H1 (cell line): ENCODE results near the gene LILRB3. TPM values are rescaled to one million over a fixed set of nuclear protein-coding genes. Genes with fewer than 3 reads are reported as not detected.

Experiments
- CTCF ChIA-PET: fragments of 300-600 bp; sonication (Branson Sonifier 250); formaldehyde crosslinking; loops from one replicate; lab custom pipeline; 2021; ENCODE audit not compliant: partially characterized antibody; lab: Charles Lee
- POLR2A ChIA-PET: fragments of 300-600 bp; sonication (Branson Sonifier 250); formaldehyde crosslinking; loops from one replicate; lab custom pipeline; 2021; ENCODE audit warnings: inconsistent platforms; ENCODE audit not compliant: partially characterized antibody; lab: Charles Lee
- DNase-seq, 2 experiments: peaks; one replicate each; pipeline versions ENCODE4 v3.0.0 to v3.0.0-alpha.2; 2010 to 2022; ENCODE audit warnings: low spot score in 2 of 2, low read depth in 1 of 2, mixed read lengths in 1 of 2
- FAIRE-seq: peaks from 2 replicates; lab custom pipeline; 2011; peaks lifted over from hg19 to GRCh38; lab: Jason Lieb, UNC
- H2AFZ ChIP-seq: 2 replicates; pipeline ENCODE4 v1.8.1; 2012; ENCODE audit warnings: low read length, inconsistent platforms
- H2AK5ac ChIP-seq: 2 replicates; pipeline ENCODE4 v1.6.1; 2013; ENCODE audit warnings: low read depth, low read length
- H2BK120ac ChIP-seq: replicated peaks from 2 replicates; pipeline ENCODE3; 2013; ENCODE audit warnings: low read depth, low read length, inconsistent platforms
- H2BK12ac ChIP-seq: 2 replicates; pipeline ENCODE4 v1.6.1; 2013; ENCODE audit warnings: low read depth, low read length
- H2BK15ac ChIP-seq: 2 replicates; pipeline ENCODE4 v1.6.1; 2013; ENCODE audit warnings: low read length
- H2BK20ac ChIP-seq: 2 replicates; pipeline ENCODE4 v1.6.1; 2013; ENCODE audit warnings: low read length
- H2BK5ac ChIP-seq: 2 replicates; pipeline ENCODE4 v1.6.1; 2013; ENCODE audit warnings: low read depth, low read length
- H3K14ac ChIP-seq: 2 replicates; pipeline ENCODE4 v1.6.1; 2013; ENCODE audit warnings: inconsistent platforms; ENCODE audit not compliant: insufficient read length
- H3K18ac ChIP-seq: 2 replicates; pipeline ENCODE4 v1.6.1; 2013; ENCODE audit warnings: low read length; ENCODE audit errors: extremely low read depth
- H3K23ac ChIP-seq: 2 replicates; pipeline ENCODE4 v1.6.1; 2013; ENCODE audit warnings: inconsistent platforms; ENCODE audit not compliant: insufficient read length
- H3K23me2 ChIP-seq: 2 replicates; pipeline ENCODE4 v1.6.1; 2013; ENCODE audit warnings: low read depth, low read length
- H3K27ac ChIP-seq: 2 replicates; pipeline ENCODE4 v1.6.1; 2011; ENCODE audit warnings: low read depth, low read length, inconsistent platforms
- H3K27me3 ChIP-seq, 4 experiments: replicated peaks in 1 of 4; 1 replicate in 1 of 4; 2 replicates in 3 of 4; pipeline versions ENCODE4 v1.6.1 to v1.8.1; 2011 to 2013; ENCODE audit warnings: low read length in 3 of 4, mild to moderate bottlenecking in 3 of 4, inconsistent platforms in 2 of 4, mixed read lengths in 2 of 4, moderate library complexity in 1 of 4; ENCODE audit not compliant: control insufficient read depth in 3 of 4, insufficient read depth in 3 of 4; ENCODE audit errors: extremely low read depth in 1 of 4
- H3K36me3 ChIP-seq, 4 experiments: 2 replicates each; pipeline versions ENCODE4 v1.6.1 to v1.8.1; 2011 to 2013; ENCODE audit warnings: mild to moderate bottlenecking in 4 of 4, low read length in 3 of 4, moderate library complexity in 2 of 4, control low read depth in 1 of 4, inconsistent platforms in 1 of 4; ENCODE audit not compliant: insufficient read depth in 4 of 4, control insufficient read depth in 2 of 4
- H3K4ac ChIP-seq: replicated peaks from 2 replicates; pipeline ENCODE3; 2013; ENCODE audit warnings: low read length, low read depth, mixed read lengths, inconsistent platforms; ENCODE audit not compliant: insufficient read length
- H3K4me1 ChIP-seq, 4 experiments: replicated peaks in 1 of 4; 1 replicate in 1 of 4; 2 replicates in 3 of 4; pipeline versions ENCODE4 v1.6.1 to v1.8.1; 2011 to 2013; ENCODE audit warnings: low read length in 3 of 4, inconsistent platforms in 2 of 4, mixed read lengths in 1 of 4; ENCODE audit not compliant: insufficient read depth in 4 of 4, control insufficient read depth in 3 of 4
- H3K4me2 ChIP-seq, 2 experiments: 2 replicates each; pipeline versions ENCODE4 v1.6.1 to v1.8.1; 2011 to 2013; ENCODE audit warnings: low read depth in 2 of 2, low read length in 2 of 2, control low read depth in 1 of 2, inconsistent platforms in 1 of 2, mild to moderate bottlenecking in 1 of 2; ENCODE audit not compliant: insufficient read depth in 1 of 2
- H3K4me3 ChIP-seq, 4 experiments: fragments of 200-600, 300-600 bp in 1 of 4; sonication (generic), shearing (Covaris generic), sonication (Bioruptor Twin) in 1 of 4; 2 replicates each; pipeline versions ENCODE4 v1.5.1 to v1.8.1; 2011 to 2016; ENCODE audit warnings: low read length in 4 of 4, low read depth in 3 of 4, control low read depth in 2 of 4, inconsistent platforms in 2 of 4, mild to moderate bottlenecking in 2 of 4, mixed read lengths in 1 of 4, moderate library complexity in 1 of 4; ENCODE audit not compliant: insufficient read depth in 2 of 4; ENCODE audit errors: extremely low read depth in 1 of 4
- H3K56ac ChIP-seq: replicated peaks from 2 replicates; pipeline ENCODE3; 2013; ENCODE audit warnings: low read depth, mild to moderate bottlenecking, mixed read lengths, low read length, inconsistent platforms; ENCODE audit not compliant: insufficient read length
- H3K79me1 ChIP-seq: 2 replicates; pipeline ENCODE4 v1.6.1; 2013; ENCODE audit warnings: low read depth, low read length, control low read depth
- H3K79me2 ChIP-seq, 2 experiments: 2 replicates each; pipeline versions ENCODE4 v1.6.1 to v1.8.1; 2012 to 2013; ENCODE audit warnings: low read length in 2 of 2, mild to moderate bottlenecking in 2 of 2, inconsistent platforms in 1 of 2; ENCODE audit not compliant: insufficient read depth in 2 of 2, control insufficient read depth in 1 of 2
- H3K9ac ChIP-seq, 4 experiments: replicated peaks in 1 of 4; 1 replicate in 1 of 4; 2 replicates in 3 of 4; pipeline versions ENCODE4 v1.6.1 to v1.8.1; 2011 to 2013; ENCODE audit warnings: low read depth in 3 of 4, low read length in 3 of 4, control low read depth in 2 of 4, mild to moderate bottlenecking in 2 of 4, moderate library complexity in 2 of 4, inconsistent platforms in 1 of 4; ENCODE audit errors: extremely low read depth in 1 of 4
- H3K9me3 ChIP-seq, 2 experiments: 2 replicates each; pipeline versions ENCODE4 v1.6.1 to v1.8.1; 2012 to 2013; ENCODE audit warnings: mild to moderate bottlenecking in 2 of 2, moderate library complexity in 2 of 2, control low read depth in 1 of 2, inconsistent platforms in 1 of 2, low read depth in 1 of 2, low read length in 1 of 2, mixed read lengths in 1 of 2; ENCODE audit not compliant: insufficient read depth in 2 of 2
- H4K20me1 ChIP-seq, 2 experiments: replicated peaks in 1 of 2; 2 replicates each; pipeline versions ENCODE3 to v1.8.1; 2011 to 2013; ENCODE audit warnings: inconsistent platforms in 2 of 2, low read length in 2 of 2, mild to moderate bottlenecking in 1 of 2; ENCODE audit not compliant: insufficient read depth in 2 of 2, control insufficient read depth in 1 of 2
- H4K5ac ChIP-seq: 2 replicates; pipeline ENCODE4 v1.6.1; 2013; ENCODE audit warnings: low read length, low read depth, mixed read lengths, inconsistent platforms; ENCODE audit not compliant: insufficient read length
- H4K8ac ChIP-seq: 2 replicates; pipeline ENCODE4 v1.8.0; 2013; ENCODE audit warnings: mild to moderate bottlenecking, moderate library complexity, low read length, inconsistent platforms; ENCODE audit not compliant: insufficient read depth; ENCODE audit errors: extremely low read depth
- H4K91ac ChIP-seq: replicated peaks from 2 replicates; pipeline ENCODE3; 2013; ENCODE audit warnings: low read length, mixed read lengths, inconsistent platforms; ENCODE audit not compliant: insufficient read length
- BACH1 ChIP-seq: IDR thresholded peaks from 2 replicates; pipeline ENCODE4 v1.6.1; 2012; ENCODE audit warnings: low read length, improper control_type of control experiment
- BCL11A ChIP-seq, 2 experiments: IDR thresholded peaks; one replicate each; pipeline ENCODE4 v1.6.1; 2011; ENCODE audit warnings: low read depth in 2 of 2, low read length in 2 of 2, mild to moderate bottlenecking in 2 of 2
- BRCA1 ChIP-seq: IDR thresholded peaks from 2 replicates; pipeline ENCODE4 v1.6.1; 2012; ENCODE audit warnings: low read depth, low read length, improper control_type of control experiment
- EGR1 ChIP-seq: IDR thresholded peaks from 2 replicates; pipeline ENCODE4 v1.6.1; 2011; ENCODE audit warnings: low read depth, low read length, borderline replicate concordance
- FOSL1 ChIP-seq: IDR thresholded peaks from 2 replicates; pipeline ENCODE4 v1.6.1; 2011; ENCODE audit warnings: mild to moderate bottlenecking, low read depth, low read length, moderate library complexity; ENCODE audit not compliant: insufficient read depth
- KDM5A ChIP-seq: fragments of 200-600 bp; IDR thresholded peaks from 2 replicates; pipeline ENCODE4 v1.7.1; 2012; ENCODE audit warnings: mild to moderate bottlenecking, low read length, inconsistent platforms, mixed read lengths
- RAD21 ChIP-seq, 2 experiments: IDR thresholded peaks in 1 of 2; conservative IDR thresholded peaks in 1 of 2; 2 replicates each; pipeline ENCODE4 v1.6.1; 2011; ENCODE audit warnings: low read depth in 2 of 2, low read length in 2 of 2, improper control_type of control experiment in 1 of 2, inconsistent platforms in 1 of 2, mild to moderate bottlenecking in 1 of 2, moderate library complexity in 1 of 2
- SP4 ChIP-seq: IDR thresholded peaks from 2 replicates; pipeline ENCODE4 v1.6.1; 2012; ENCODE audit warnings: low read length, inconsistent platforms
- YY1 ChIP-seq: IDR thresholded peaks from 2 replicates; pipeline ENCODE4 v1.6.1; 2011; ENCODE audit warnings: low read depth, mild to moderate bottlenecking, low read length
- ZNF274 ChIP-seq: IDR thresholded peaks from 2 replicates; pipeline ENCODE4 v1.7.0; 2012; ENCODE audit warnings: low read length, borderline replicate concordance; ENCODE audit errors: extremely low read depth
- WGBS, 2 experiments: shearing (Covaris generic) in 1 of 2; methylation state at CpG; one replicate each; pipeline versions ENCODE4 v1.1.6 to v1.1.7; 2013 to 2015; ENCODE audit warnings: low lambda C conversion rate in 2 of 2, mixed read lengths in 2 of 2, inconsistent platforms in 1 of 2, low coverage in 1 of 2, missing lambda C conversion rate in 1 of 2; ENCODE audit not compliant: insufficient replicate concordance in 2 of 2, insufficient coverage in 1 of 2, insufficient read length in 1 of 2; ENCODE audit errors: extremely low coverage in 1 of 2, missing lambda C conversion rate in 1 of 2; 5-methylcytosine and 5-hydroxymethylcytosine counted together
- polyA plus RNA-seq, 7 experiments: library from polyadenylated mRNA; depleted of rRNA in 3 of 7; stranded (reverse) in 5 of 7; unstranded in 2 of 7; fragments of >200 nt in 5 of 7; fragments of 200-250 nt in 2 of 7; gene quantifications; 1 replicate in 5 of 7; 2 replicates in 1 of 7; 4 replicates in 1 of 7; pipeline versions ENCODE4 v1.2.1 to v1.2.3, GENCODE V29; 2011 to 2013; ENCODE audit warnings: missing spikeins in 2 of 7, mixed read lengths in 2 of 7
- total RNA-seq: library from RNA; stranded (reverse); fragmentation: NEBNext Ultra II Directional; extraction: Animal tissue kit (Norgen Biotek cat#: 25700); gene quantifications from 2 replicates; pipeline ENCODE4 v1.2.1, GENCODE V29; 2021
- TF ChIP-seq, protein P1 (sequence below): IDR thresholded peaks from 2 replicates; pipeline ENCODE4 v1.6.1; 2012; ENCODE audit warnings: inconsistent platforms
- TF ChIP-seq, protein P2 (sequence below): IDR thresholded peaks from 2 replicates; pipeline ENCODE4 v1.6.1; 2012; ENCODE audit warnings: inconsistent platforms

Gene LILRB3
- total and polyA plus RNA-seq, 2 of the 8 experiments (the other 6 are each of a cell fraction or from before 2014, with no cell fraction given) = not detected

DNA sequence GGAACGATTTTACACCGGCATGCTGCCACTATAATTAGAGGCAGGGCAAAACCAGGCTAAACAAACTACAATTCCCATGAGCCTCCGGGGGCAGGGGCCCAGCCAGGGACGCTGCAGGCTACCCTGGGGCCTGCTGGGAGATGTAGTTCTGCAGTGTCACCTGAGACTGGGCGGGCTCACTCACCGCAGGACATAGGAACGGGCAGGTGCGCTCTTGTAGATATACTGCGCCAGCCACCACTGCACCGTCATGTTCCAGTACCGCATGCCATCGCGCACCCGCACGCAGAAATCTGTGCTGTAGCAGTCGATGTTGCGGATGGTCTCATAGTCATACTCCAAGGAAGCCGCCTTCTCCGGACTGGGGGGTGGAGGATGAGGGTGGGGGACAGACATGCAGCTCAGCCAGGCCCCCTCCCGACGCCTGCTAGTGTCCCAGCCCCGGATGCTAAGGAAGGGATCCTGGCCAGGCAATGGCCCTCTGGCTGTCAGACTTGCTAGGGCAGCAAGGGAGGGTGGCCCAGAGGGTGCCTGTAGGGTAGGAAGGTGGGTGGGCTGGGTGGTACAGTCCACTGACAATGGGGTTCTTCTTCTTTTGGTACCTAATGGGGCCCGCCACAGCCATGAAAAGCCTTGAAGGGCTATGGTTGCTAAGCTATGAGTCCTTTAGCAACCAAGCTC lies 44.1 kb downstream of the LILRB3 start:
- no peak overlapping the region for H2BK15ac ChIP-seq
- FAIRE-seq (no peak), DNase-seq (peak in 1 of 2 experiments; percentile 87)
- H3K79me1 ChIP-seq = no peaks in the 10 kb centered on the region
- no peak overlapping the region for H2AK5ac ChIP-seq
- no peak overlapping the region for H3K9ac ChIP-seq
- H3K36me3 ChIP-seq = peaks cover 6 to 11% (median 7%) of the 10 kb centered on the region in 4 experiments; a peak in 6 of 8 replicates
- H3K18ac ChIP-seq = no peak overlapping the region
- CTCF ChIA-PET = interaction anchor here (0.6 to 1.9 kb wide), 4 partner anchors 10 to 270 kb away, joined by 3 to 6 read pairs (median 4); partner anchors contain the start of gene LENG8
- no peak overlapping the region for H2BK20ac ChIP-seq
- no peak overlapping the region for H3K23ac ChIP-seq
- H3K4me1 ChIP-seq = peaks cover 0 to 7% (median 3%) of the 10 kb centered on the region in 4 experiments; a peak in 5 of 7 replicates
- H3K56ac ChIP-seq = no peak overlapping the region
- H2BK12ac ChIP-seq = no peak overlapping the region
- H3K27me3 ChIP-seq = no peaks in the 10 kb centered on the region
- H3K27ac ChIP-seq = no peak overlapping the region
- no peak overlapping the region for H2BK5ac ChIP-seq
- no peaks in the 10 kb centered on the region for H3K79me2 ChIP-seq
- no peak overlapping the region for H3K4me2 ChIP-seq
- no peak overlapping the region for H3K14ac ChIP-seq
- H2BK120ac ChIP-seq = no peak overlapping the region
- peaks cover 12 to 14% of the 10 kb centered on the region in 2 experiments for H4K20me1 ChIP-seq
- H3K23me2 ChIP-seq = no peaks in the 10 kb centered on the region; the same call in 1 of the 2 replicates
- 76% methylated on average over 21 of the region's 23 CpGs; no CpG with 5 or more reads in 1 of the 2 experiments for WGBS, 2 experiments
- no peak overlapping the region for H4K8ac ChIP-seq
- no peak overlapping the region for H4K5ac ChIP-seq
- no peak overlapping the region for H4K91ac ChIP-seq
- H2AFZ ChIP-seq = no peak overlapping the region
- POLR2A ChIA-PET = interaction anchor here (0.6 to 28.7 kb wide), 5 partner anchors 10 to 270 kb away, joined by 3 to 909 read pairs (median 7); partner anchors contain the start of genes LENG8, MBOAT7, RPS9 and TSEN34
- H3K4ac ChIP-seq = no peak overlapping the region
- H3K9me3 ChIP-seq = no peaks in the 10 kb centered on the region
- no peak overlapping the region for H3K4me3 ChIP-seq
- TF ChIP-seq RAD21 (IDR thresholded peaks at IDR 0.05 in 1 of 2, conservative IDR thresholded peaks at IDR 0.05 in 1 of 2; ENCODE audit: low read depth in 2 of 2, low read length in 2 of 2) (no peak), YY1 (no peak), FOSL1 (no peak), ZNF274 (no peak), BCL11A (IDR thresholded peaks at IDR 0.05; ENCODE audit: low read depth in 2 of 2, low read length in 2 of 2) (no peak), EGR1 (no peak), BACH1 (no peak), SP4 (no peak), BRCA1 (no peak), KDM5A (no peak)
- TF ChIP-seq, protein P1, sequence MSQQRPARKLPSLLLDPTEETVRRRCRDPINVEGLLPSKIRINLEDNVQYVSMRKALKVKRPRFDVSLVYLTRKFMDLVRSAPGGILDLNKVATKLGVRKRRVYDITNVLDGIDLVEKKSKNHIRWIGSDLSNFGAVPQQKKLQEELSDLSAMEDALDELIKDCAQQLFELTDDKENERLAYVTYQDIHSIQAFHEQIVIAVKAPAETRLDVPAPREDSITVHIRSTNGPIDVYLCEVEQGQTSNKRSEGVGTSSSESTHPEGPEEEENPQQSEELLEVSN = no peak
- TF ChIP-seq, protein P2, sequence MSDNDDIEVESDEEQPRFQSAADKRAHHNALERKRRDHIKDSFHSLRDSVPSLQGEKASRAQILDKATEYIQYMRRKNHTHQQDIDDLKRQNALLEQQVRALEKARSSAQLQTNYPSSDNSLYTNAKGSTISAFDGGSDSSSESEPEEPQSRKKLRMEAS = no peak
